ENCODE measurements around the gene CHL1. TPM values are rescaled to one million over a fixed set of nuclear protein-coding genes. Genes with fewer than 3 reads are reported as not detected.

The CHL1 gene
- total RNA-seq, 2 experiments from 2014 or later, result not detected

GRCh38 chr3:229183-229661 is 32.7 kb downstream of the CHL1 start:
- DNase-seq, result no peak
- H3K27me3 Mint-ChIP-seq, result no peaks in the 10 kb centered on the region
- H3K4me1 Mint-ChIP-seq, result no peaks in the 10 kb centered on the region
- CTCF ChIA-PET, result no interaction called here
- H3K4me3 Mint-ChIP-seq, result no peak overlapping the region
- H3K9me3 Mint-ChIP-seq (ENCODE audit: low read depth), result peaks cover 1% of the 10 kb centered on the region
- intact Hi-C loops (cut with DNase I, micrococcal nuclease), result no loop called here
- no peaks in the 10 kb centered on the region for H3K36me3 Mint-ChIP-seq (ENCODE audit: low read depth)
- H3K27ac Mint-ChIP-seq, result no peak overlapping the region
- POLR2A ChIA-PET, result interaction anchor here (0.5 kb wide), 1 partner anchor 125 kb away, joined by 3 read pairs; no protein-coding TSS in a partner anchor
- no peak for ATAC-seq

- Mint-ChIP-seq H3K27me3 (no peaks in the 10 kb centered on the region), H3K4me3 (no peak overlapping the region), H3K4me1 (no peaks in the 10 kb centered on the region), H3K27ac (no peak overlapping the region), H3K9me3 (ENCODE audit: low read depth) (peaks cover 4% of the 10 kb centered on the region), H3K36me3 (ENCODE audit: low read depth) (no peaks in the 10 kb centered on the region)
- DNase-seq, result no peak
- ATAC-seq, result no peak
- CTCF ChIA-PET, result no interaction called here
- intact Hi-C loops (cut with DNase I, micrococcal nuclease), result no loop called here
- POLR2A ChIA-PET, result no interaction called here
These were observed 40.3 kb downstream of the CHL1 start for GRCh38 chr3:236881-237280.

GRCh38 chr3:242602-243355 is 46.2 kb downstream of the CHL1 start:
- intact Hi-C loops (cut with DNase I, micrococcal nuclease), result no loop called here
- no peak overlapping the region for H3K27ac Mint-ChIP-seq
- CTCF ChIA-PET, result interaction anchor here (0.6 kb wide), 1 partner anchor 11 kb away, joined by 3 read pairs; no protein-coding TSS in a partner anchor
- H3K9me3 Mint-ChIP-seq (ENCODE audit: low read depth), result peaks cover 4% of the 10 kb centered on the region
- DNase-seq, result no peak
- H3K27me3 Mint-ChIP-seq, result peaks cover 2% of the 10 kb centered on the region
- no peak for ATAC-seq
- no peaks in the 10 kb centered on the region for H3K4me1 Mint-ChIP-seq
- H3K4me3 Mint-ChIP-seq, result no peak overlapping the region
- H3K36me3 Mint-ChIP-seq (ENCODE audit: low read depth), result no peaks in the 10 kb centered on the region
- POLR2A ChIA-PET, result no interaction called here

GRCh38 chr3:243356-243725 is 46.8 kb downstream of the CHL1 start:
- CTCF ChIA-PET, result interaction anchor here (0.9 kb wide), 1 partner anchor 19 kb away, joined by 3 read pairs; no protein-coding TSS in a partner anchor
- Mint-ChIP-seq H3K27ac (no peak overlapping the region), H3K4me1 (no peaks in the 10 kb centered on the region), H3K27me3 (peaks cover 2% of the 10 kb centered on the region), H3K4me3 (no peak overlapping the region), H3K9me3 (ENCODE audit: low read depth) (peaks cover 4% of the 10 kb centered on the region), H3K36me3 (ENCODE audit: low read depth) (no peaks in the 10 kb centered on the region)
- POLR2A ChIA-PET, result no interaction called here
- ATAC-seq, result no peak
- no peak for DNase-seq
- intact Hi-C loops (cut with DNase I, micrococcal nuclease), result no loop called here

GRCh38 chr3:244041-244440 is 47.5 kb downstream of the CHL1 start:
- Mint-ChIP-seq H3K4me3 (no peak overlapping the region), H3K4me1 (peaks cover 3% of the 10 kb centered on the region), H3K9me3 (ENCODE audit: low read depth) (peaks cover 4% of the 10 kb centered on the region), H3K27ac (no peak overlapping the region), H3K36me3 (ENCODE audit: low read depth) (no peaks in the 10 kb centered on the region), H3K27me3 (peaks cover 2% of the 10 kb centered on the region)
- intact Hi-C loops (cut with DNase I, micrococcal nuclease), result no loop called here
- ATAC-seq (no peak), DNase-seq (no peak)
- ChIA-PET POLR2A (no interaction called here), CTCF (interaction anchor here (0.9 kb wide), 1 partner anchor 19 kb away, joined by 3 read pairs; no protein-coding TSS in a partner anchor)

- no peak for ATAC-seq
- ChIA-PET POLR2A (no interaction called here), CTCF (no interaction called here)
- no peaks in the 10 kb centered on the region for H3K9me3 Mint-ChIP-seq (ENCODE audit: low read depth)
- H3K27me3 Mint-ChIP-seq, result peaks cover 2% of the 10 kb centered on the region
- intact Hi-C loops (cut with DNase I, micrococcal nuclease), result no loop called here
- DNase-seq, result no peak
- H3K27ac Mint-ChIP-seq, result no peak overlapping the region
- peaks cover 4% of the 10 kb centered on the region for H3K4me1 Mint-ChIP-seq
- H3K36me3 Mint-ChIP-seq (ENCODE audit: low read depth), result no peaks in the 10 kb centered on the region
- no peak overlapping the region for H3K4me3 Mint-ChIP-seq
These were observed 51.4 kb downstream of the CHL1 start for GRCh38 chr3:247916-248315.

- intact Hi-C loops (cut with DNase I, micrococcal nuclease), result no loop called here
- no peaks in the 10 kb centered on the region for H3K36me3 Mint-ChIP-seq (ENCODE audit: low read depth)
These were observed 52.4 kb downstream of the CHL1 start for GRCh38 chr3:248864-249520.

GRCh38 chr3:249587-250262 is 53.2 kb downstream of the CHL1 start:
- Mint-ChIP-seq H3K27ac (no peak overlapping the region), H3K9me3 (ENCODE audit: low read depth) (no peaks in the 10 kb centered on the region), H3K36me3 (ENCODE audit: low read depth) (no peaks in the 10 kb centered on the region), H3K4me3 (no peak overlapping the region), H3K27me3 (no peaks in the 10 kb centered on the region), H3K4me1 (peaks cover 4% of the 10 kb centered on the region)
- ATAC-seq (no peak), DNase-seq (no peak)
- CTCF ChIA-PET, result no interaction called here
- intact Hi-C loops (cut with DNase I, micrococcal nuclease), result no loop called here
- POLR2A ChIA-PET, result no interaction called here

More at GRCh38 chr3:248864-249520, 52.4 kb downstream of the CHL1 start:
- ChIA-PET POLR2A (no interaction called here), CTCF (no interaction called here)
- H3K27ac Mint-ChIP-seq, result no peak overlapping the region
- peaks cover 4% of the 10 kb centered on the region for H3K4me1 Mint-ChIP-seq
- ATAC-seq, result no peak
- DNase-seq, result no peak
- H3K27me3 Mint-ChIP-seq, result peaks cover under 1% of the 10 kb centered on the region
- no peaks in the 10 kb centered on the region for H3K9me3 Mint-ChIP-seq (ENCODE audit: low read depth)
- H3K4me3 Mint-ChIP-seq, result no peak overlapping the region

- ChIA-PET CTCF (no interaction called here), POLR2A (no interaction called here)
- Mint-ChIP-seq H3K4me1 (no peaks in the 10 kb centered on the region), H3K27ac (no peak overlapping the region), H3K27me3 (no peaks in the 10 kb centered on the region), H3K4me3 (no peak overlapping the region), H3K9me3 (ENCODE audit: low read depth) (peaks cover 3% of the 10 kb centered on the region), H3K36me3 (ENCODE audit: low read depth) (no peaks in the 10 kb centered on the region)
- no peak for DNase-seq
- intact Hi-C loops (cut with DNase I, micrococcal nuclease), result no loop called here
- no peak for ATAC-seq
These were observed 59.9 kb downstream of the CHL1 start for GRCh38 chr3:256501-256900.

- H3K27ac Mint-ChIP-seq, result no peak overlapping the region
These were observed 61.3 kb downstream of the CHL1 start for GRCh38 chr3:257826-258225.

GRCh38 chr3:260898-261297 is 64.3 kb downstream of the CHL1 start:
- POLR2A ChIA-PET, result no interaction called here
- intact Hi-C loops (cut with DNase I, micrococcal nuclease), result no loop called here
- H3K36me3 Mint-ChIP-seq (ENCODE audit: low read depth), result no peaks in the 10 kb centered on the region
- H3K4me3 Mint-ChIP-seq, result no peak overlapping the region
- no peaks in the 10 kb centered on the region for H3K27me3 Mint-ChIP-seq
- peaks cover 3% of the 10 kb centered on the region for H3K9me3 Mint-ChIP-seq (ENCODE audit: low read depth)
- H3K27ac Mint-ChIP-seq, result no peak overlapping the region
- no peak for DNase-seq
- CTCF ChIA-PET, result no interaction called here
- H3K4me1 Mint-ChIP-seq, result no peaks in the 10 kb centered on the region
- ATAC-seq, result no peak

More at GRCh38 chr3:257826-258225, 61.3 kb downstream of the CHL1 start:
- Mint-ChIP-seq H3K4me1 (no peaks in the 10 kb centered on the region), H3K36me3 (ENCODE audit: low read depth) (no peaks in the 10 kb centered on the region), H3K27me3 (no peaks in the 10 kb centered on the region), H3K4me3 (no peak overlapping the region), H3K9me3 (ENCODE audit: low read depth) (peaks cover 3% of the 10 kb centered on the region)
- POLR2A ChIA-PET, result no interaction called here
- ATAC-seq (no peak), DNase-seq (no peak)
- CTCF ChIA-PET, result no interaction called here
- intact Hi-C loops (cut with DNase I, micrococcal nuclease), result no loop called here

- ChIA-PET POLR2A (no interaction called here), CTCF (no interaction called here)
- intact Hi-C loops (cut with DNase I, micrococcal nuclease), result no loop called here
- ATAC-seq, result no peak
- Mint-ChIP-seq H3K9me3 (ENCODE audit: low read depth) (peaks cover 3% of the 10 kb centered on the region), H3K27ac (no peak overlapping the region), H3K4me1 (no peaks in the 10 kb centered on the region), H3K36me3 (ENCODE audit: low read depth) (no peaks in the 10 kb centered on the region), H3K27me3 (no peaks in the 10 kb centered on the region), H3K4me3 (no peak overlapping the region)
- no peak for DNase-seq
These were observed 66.8 kb downstream of the CHL1 start for GRCh38 chr3:263393-263792.
